NCI-H2107 treated with DMSO at 0.1 percent for 48 hours (cell line): ENCODE results near the gene VN1R5.

Source experiments
- DNase-seq: peaks from one replicate; lab custom pipeline; 2025; ENCODE audit not compliant: unreplicated experiment; lab: John Stamatoyannopoulos, UW

The VN1R5 gene

DNA sequence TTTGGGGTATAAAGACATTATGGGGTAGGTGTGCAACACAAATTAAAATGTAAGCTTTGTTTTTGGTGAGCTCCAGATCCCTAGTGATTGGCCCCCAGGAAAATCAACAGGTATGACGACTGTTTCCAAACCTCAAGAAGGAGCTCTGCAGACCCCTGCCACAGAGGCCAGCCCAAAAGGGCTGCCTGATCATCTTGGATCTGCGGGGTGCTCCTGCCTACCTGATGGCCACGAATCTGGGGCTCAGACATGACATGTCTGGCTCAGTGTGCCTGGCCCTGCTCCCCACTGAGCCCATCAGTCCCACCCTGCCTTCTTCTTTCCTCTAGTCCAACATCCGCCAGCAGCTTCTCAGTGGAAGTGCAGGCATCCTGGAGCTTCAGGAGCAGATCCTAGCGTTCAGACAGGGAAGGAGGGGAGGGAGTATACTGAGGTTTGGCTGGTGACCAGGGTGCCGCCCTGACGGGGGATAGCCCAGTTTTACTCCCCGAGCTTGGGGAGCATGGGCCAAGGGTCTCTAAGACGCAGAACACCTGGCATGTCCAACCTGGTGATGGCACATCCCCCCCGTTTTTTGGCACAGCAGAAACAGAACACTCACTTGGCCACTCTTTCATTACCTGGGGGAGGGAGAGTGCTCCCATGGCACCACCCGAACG, 44.0 kb downstream of the VN1R5 start:
- no peak for DNase-seq

DNA sequence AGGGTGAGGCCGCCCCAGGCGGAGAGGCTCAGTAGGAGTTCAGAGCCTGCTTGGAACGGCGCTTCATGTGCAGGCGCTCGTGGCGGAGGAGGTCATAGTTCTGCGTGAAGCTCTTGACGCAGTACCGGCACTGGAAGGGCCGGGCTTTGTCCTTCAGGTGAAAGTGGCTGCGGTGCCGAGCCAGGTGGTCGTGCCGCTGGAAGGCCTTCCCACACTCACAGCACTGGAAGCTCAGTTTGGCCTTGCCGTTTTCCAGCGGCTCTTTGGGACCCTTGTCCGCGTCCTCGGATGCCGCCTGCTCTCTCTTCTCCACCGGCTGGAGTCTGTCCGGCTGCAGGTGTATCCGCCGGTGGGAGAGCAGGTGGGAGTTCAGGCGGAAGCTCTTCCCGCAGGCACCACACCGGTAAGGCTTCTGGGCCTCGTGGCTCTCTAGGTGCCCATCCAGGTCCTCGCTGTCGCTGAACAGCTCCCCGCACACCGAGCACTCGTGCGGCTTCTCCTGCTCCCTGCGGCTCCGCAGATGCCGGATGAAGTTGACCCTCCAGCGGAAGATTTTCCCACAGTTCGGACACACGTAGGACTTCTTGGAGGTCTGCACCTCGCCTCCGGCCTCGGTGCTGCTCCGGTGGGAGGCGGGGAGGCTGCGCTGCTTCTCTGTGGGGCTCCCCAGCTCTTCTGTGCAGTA, 44.8 kb downstream of the VN1R5 start:
- DNase-seq, result no peak

DNA sequence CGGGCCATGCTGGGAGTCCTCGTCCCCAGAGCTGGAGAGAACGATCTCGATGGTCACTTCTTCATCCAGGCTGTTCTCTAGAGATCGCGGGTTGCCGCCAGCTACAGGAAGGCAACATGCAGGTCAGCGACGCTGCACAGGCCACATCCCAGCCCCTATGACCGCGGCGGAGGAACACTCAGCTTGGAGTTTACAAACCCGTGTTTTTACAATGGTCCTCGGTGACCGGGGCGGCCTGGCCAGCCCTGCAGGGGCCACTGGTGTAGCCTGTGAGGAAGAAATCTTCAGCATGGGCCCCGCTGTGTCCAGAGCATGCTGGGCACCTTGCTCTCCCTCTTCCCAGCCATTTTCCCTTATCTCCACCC, 45.3 kb downstream of the VN1R5 start:
- no peak for DNase-seq

DNA sequence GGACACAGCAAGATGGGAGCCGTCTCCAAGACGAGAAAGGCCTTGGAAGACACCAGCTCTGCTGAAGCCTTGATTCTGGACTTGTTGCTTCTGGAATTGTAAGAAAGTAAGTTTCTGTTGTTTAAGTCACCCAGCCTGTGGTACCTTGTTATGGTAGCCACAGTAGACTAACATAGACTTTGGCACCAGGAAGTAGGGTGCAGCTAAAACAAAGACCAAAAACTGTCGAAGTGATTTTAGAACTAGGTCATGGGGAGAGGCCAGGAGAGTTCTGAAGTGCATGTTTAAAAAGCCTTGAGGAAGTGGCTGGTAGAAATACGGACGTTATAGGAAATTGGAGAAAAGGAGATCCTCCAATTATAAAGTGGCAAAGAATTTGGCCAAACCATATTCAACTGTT, 47.3 kb downstream of the VN1R5 start:
- DNase-seq, result no peak

DNA sequence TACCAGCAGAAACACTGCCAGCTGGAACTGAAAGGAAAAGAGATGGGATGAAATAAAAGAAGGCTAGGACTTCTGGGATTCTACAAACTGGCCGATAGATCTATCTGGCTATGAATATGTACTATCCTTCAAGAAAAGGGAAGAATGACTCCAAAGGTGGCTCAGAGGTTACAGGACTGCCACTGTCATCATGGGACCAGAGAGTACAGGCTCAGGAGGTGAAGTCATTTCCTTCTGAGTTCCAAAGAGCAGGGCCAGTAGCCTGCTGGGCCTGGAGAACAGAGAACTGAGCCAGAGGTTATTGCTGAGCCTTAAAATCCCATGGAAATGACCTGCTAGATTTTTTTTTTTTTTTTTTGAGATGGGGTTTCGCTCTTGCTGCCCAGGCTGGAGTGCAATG, 48.2 kb downstream of the VN1R5 start:
- DNase-seq, result no peak
